AG04450 (cell line): ENCODE results near the gene IL31. TPM values are rescaled to one million over a fixed set of nuclear protein-coding genes. Genes with fewer than 3 reads are reported as not detected.

Experiments
- CTCF ChIA-PET: fragments of 300-600, 350-600 bp; formaldehyde crosslinking; extraction: SDS; loops from one replicate; lab custom pipeline; 2022; ENCODE audit warnings: antibody characterized with exemption, inconsistent platforms; lab: Charles Lee
- POLR2A ChIA-PET: fragments of 350-600 bp; formaldehyde crosslinking; extraction: SDS; loops from one replicate; lab custom pipeline; 2021; ENCODE audit warnings: antibody characterized with exemption, inconsistent platforms; lab: Yijun Ruan, JAX
- DNase-seq: peaks from one replicate; pipeline ENCODE4 v3.0.0-alpha.2; 2011; ENCODE audit warnings: low read depth, low spot score
- H3K27ac ChIP-seq: one replicate; pipeline ENCODE4 v1.5.1; 2012; ENCODE audit warnings: low read depth, low read length, control low read depth
- H3K27me3 ChIP-seq: one replicate; pipeline ENCODE4 v1.6.0; 2012; ENCODE audit warnings: low read length; ENCODE audit not compliant: control insufficient read depth, insufficient read depth
- H3K4me3 ChIP-seq: 2 replicates; pipeline ENCODE4 v1.5.1; 2011; ENCODE audit warnings: mild to moderate bottlenecking, low read depth, low read length, control low read depth
- H3K9me3 ChIP-seq: 2 replicates; pipeline ENCODE4 v1.5.1; 2012; ENCODE audit warnings: low read length; ENCODE audit not compliant: control insufficient read depth, insufficient read depth
- polyA plus RNA-seq: library from polyadenylated mRNA; depleted of rRNA; stranded (reverse); fragments of >200 nt; gene quantifications from 2 replicates; pipeline ENCODE4 v1.2.3, GENCODE V29; 2011
- TF ChIP-seq, protein P1 (sequence below): IDR thresholded peaks from 2 replicates; pipeline ENCODE4 v1.5.1; 2011; ENCODE audit warnings: low read depth, low read length, control low read depth, inconsistent platforms

Gene IL31
- polyA plus RNA-seq, 1 experiment: not detected

DNA sequence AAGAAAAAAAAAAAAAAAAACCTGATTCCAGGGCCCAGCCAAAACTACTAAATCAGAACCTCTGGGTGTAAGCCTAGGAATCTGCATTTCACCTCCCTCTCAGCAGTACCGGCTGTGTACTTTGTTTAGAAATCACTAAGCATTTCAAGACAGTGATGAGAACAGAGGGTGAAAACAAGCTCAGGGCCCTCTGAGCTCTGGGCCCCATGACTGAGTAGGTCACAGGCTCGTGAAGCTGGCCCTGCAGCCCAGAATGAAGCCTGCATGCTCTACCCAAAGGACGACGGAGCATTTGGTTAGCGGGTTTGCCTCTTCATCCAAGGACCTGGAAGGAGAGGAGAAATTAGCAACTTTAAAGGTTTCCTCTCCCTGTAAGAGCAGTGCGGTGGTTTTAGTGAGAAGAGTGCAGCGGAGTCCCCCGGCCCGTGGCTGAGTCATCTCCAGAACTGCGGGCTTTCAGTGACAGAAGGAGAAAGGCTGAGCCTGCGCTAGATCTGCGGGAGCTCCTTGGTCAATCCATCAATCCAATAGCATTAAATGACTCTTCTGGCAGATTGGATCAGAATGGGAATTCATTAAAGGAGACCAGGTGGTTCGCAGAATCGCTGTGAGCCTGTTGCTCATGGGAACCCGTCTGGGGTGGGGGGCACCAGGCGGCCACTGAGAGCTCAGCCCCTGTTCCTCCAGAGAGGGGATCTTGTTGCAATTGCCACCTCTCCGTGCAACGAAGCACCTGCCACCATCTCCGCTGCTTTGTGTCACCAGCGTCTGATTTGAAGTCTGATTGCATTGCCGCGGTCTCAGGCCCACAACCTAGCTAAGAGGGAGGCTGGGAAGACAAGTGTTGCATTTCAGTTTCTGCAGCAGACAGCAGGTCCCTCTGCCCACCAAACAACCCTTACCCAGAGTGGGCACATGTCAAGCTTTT, 7.3 kb downstream of the IL31 start:
- CTCF ChIA-PET: interaction anchor here (1.0 to 1.9 kb wide), 2 partner anchors 24 to 43 kb away, joined by 3 to 8 read pairs; no protein-coding TSS in a partner anchor
- Histone ChIP-seq H3K27me3 (peaks cover 9% of the 10 kb centered on the region), H3K9me3 (no peaks in the 10 kb centered on the region), H3K27ac (no peak overlapping the region), H3K4me3 (no peak overlapping the region)
- POLR2A ChIA-PET: interaction anchor here (0.5 to 0.6 kb wide), 2 partner anchors 10 to 253 kb away, joined by 3 read pairs; no protein-coding TSS in a partner anchor
- no peak for DNase-seq
- TF ChIP-seq, protein P1, sequence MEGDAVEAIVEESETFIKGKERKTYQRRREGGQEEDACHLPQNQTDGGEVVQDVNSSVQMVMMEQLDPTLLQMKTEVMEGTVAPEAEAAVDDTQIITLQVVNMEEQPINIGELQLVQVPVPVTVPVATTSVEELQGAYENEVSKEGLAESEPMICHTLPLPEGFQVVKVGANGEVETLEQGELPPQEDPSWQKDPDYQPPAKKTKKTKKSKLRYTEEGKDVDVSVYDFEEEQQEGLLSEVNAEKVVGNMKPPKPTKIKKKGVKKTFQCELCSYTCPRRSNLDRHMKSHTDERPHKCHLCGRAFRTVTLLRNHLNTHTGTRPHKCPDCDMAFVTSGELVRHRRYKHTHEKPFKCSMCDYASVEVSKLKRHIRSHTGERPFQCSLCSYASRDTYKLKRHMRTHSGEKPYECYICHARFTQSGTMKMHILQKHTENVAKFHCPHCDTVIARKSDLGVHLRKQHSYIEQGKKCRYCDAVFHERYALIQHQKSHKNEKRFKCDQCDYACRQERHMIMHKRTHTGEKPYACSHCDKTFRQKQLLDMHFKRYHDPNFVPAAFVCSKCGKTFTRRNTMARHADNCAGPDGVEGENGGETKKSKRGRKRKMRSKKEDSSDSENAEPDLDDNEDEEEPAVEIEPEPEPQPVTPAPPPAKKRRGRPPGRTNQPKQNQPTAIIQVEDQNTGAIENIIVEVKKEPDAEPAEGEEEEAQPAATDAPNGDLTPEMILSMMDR: no peak

DNA sequence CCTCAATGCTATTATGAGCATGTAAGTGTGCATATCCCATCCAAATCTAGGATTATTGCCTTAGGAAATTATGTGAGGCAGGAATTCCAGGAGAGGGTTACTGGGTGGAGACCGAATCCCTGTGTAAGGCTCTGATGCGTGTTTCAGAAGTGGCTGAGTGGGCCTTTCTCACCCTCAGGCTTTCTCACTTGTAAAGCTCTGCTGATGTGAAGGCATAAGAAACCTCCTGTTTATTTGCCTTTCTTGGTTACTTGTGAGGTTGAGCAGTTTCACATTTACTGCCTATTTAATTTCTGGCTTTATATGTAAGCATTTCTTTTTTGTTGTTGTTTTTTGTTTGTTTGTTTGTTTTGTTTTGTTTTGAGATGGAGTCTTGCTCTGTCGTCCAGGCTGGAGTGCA, 11.0 kb downstream of the IL31 start:
- H3K27ac ChIP-seq: no peak overlapping the region
- ChIA-PET CTCF (no interaction called here), POLR2A (no interaction called here)
- H3K9me3 ChIP-seq: no peaks in the 10 kb centered on the region
- H3K27me3 ChIP-seq: peaks cover 7% of the 10 kb centered on the region
- H3K4me3 ChIP-seq: no peak overlapping the region
- TF ChIP-seq, protein P1: no peak
- no peak for DNase-seq

DNA sequence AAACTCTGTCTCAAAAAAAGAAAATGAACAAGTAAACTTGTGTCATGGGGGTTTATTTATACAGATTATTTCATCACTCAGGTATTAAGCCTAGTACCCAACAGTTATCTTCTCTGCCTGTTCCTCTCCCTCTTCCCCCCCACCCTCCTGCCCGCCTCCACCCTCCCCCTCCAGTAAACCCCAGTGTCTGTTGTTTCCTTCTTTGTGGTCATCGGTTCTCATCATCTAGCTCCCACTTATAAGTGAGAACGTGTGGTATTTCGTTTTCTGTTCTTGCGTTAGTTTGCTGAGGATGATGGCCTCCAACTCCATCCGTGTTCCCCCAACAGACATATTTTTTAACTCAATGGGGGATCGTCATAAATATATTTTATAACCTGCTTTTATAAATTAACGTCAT, 12.3 kb downstream of the IL31 start:
- Histone ChIP-seq H3K4me3 (no peak overlapping the region), H3K27me3 (peaks cover 7% of the 10 kb centered on the region), H3K27ac (no peak overlapping the region), H3K9me3 (no peaks in the 10 kb centered on the region)
- ChIA-PET CTCF (no interaction called here), POLR2A (no interaction called here)
- no peak for DNase-seq
- TF ChIP-seq, protein P1: no peak

DNA sequence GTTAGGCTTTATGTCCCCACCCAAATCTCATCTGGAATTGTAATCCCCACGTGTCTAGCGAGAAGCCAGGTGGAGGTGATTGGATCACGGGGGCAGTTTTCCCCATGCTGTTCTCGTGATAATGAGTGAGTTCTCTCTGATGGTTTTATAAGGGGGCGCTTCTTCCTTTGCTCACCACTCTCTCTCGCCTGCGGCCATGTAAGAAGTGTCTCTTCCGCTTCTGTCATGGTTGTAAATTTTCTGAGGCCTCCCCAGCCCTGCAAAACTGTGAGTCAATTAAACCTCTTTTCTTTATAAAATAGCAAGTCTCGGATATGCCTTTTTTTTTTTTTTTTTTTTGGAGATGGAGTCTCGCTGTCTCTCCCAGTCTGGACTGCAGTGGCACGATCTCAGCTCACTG, 13.3 kb downstream of the IL31 start:
- H3K27me3 ChIP-seq: peaks cover 7% of the 10 kb centered on the region
- H3K27ac ChIP-seq: no peak overlapping the region
- POLR2A ChIA-PET: no interaction called here
- TF ChIP-seq, protein P1: no peak
- H3K4me3 ChIP-seq: no peak overlapping the region
- no peaks in the 10 kb centered on the region for H3K9me3 ChIP-seq
- no peak for DNase-seq
- CTCF ChIA-PET: no interaction called here

DNA sequence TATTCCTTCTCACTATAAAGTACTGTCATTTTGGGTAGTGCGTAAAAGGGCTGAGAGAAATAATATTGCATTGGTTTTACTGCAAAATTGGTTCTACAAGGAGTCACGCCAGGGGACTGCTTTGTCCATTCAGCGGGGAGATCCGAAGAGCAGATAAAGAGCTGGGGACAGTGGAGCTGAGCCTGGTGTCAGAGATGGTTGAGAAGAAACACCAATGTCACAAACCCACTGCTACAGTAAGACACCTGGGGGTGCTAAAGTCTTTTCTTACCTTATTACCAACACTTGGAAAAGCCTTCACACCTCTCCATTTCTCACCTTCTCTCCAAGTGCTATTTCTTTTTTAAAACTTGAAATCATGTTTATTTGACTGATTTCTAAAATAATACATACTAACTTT, 14.1 kb downstream of the IL31 start:
- TF ChIP-seq, protein P1: no peak
- CTCF ChIA-PET: no interaction called here
- no peak overlapping the region for H3K4me3 ChIP-seq
- no peak for DNase-seq
- H3K27ac ChIP-seq: no peak overlapping the region
- H3K27me3 ChIP-seq: peaks cover 9% of the 10 kb centered on the region
- POLR2A ChIA-PET: interaction anchor here (0.7 kb wide), 1 partner anchor 108 kb away, joined by 6 read pairs; no protein-coding TSS in a partner anchor
- no peaks in the 10 kb centered on the region for H3K9me3 ChIP-seq
